Activated naive CD4-positive, alpha-beta T cell treated with Interleukin-2 at 50 U/mL for 16 hours (primary cell): ENCODE measurements around the gene SHISAL1.

Experiments used
- DNase-seq: peaks from one replicate; pipeline ENCODE4 v3.0.0-alpha.2; 2020

Gene SHISAL1

DNA sequence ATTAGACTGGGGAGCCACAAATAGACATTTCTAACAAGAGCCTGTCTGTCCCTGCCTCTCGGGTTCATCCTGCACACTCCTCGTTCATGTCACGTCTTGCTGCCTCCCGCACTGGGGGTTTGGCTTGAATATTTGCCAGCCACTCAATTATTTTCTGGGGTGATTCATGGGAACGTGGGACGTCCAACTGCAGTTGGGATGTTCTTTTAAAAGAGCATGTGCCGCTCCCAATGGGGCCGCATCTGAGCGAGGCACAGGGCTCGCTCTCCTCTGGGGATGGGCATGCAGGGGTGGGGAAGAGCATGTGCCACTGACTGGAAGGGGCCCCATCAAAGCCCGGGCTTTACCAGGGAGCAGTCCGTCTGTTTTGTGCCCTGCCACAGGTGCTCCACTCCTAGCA, 88.6 kb downstream of the SHISAL1 start:
- DNase-seq: no peak

GRCh38 chr22:44221710-44222475, 90.9 kb downstream of the SHISAL1 start:
- DNase-seq: no peak

DNA sequence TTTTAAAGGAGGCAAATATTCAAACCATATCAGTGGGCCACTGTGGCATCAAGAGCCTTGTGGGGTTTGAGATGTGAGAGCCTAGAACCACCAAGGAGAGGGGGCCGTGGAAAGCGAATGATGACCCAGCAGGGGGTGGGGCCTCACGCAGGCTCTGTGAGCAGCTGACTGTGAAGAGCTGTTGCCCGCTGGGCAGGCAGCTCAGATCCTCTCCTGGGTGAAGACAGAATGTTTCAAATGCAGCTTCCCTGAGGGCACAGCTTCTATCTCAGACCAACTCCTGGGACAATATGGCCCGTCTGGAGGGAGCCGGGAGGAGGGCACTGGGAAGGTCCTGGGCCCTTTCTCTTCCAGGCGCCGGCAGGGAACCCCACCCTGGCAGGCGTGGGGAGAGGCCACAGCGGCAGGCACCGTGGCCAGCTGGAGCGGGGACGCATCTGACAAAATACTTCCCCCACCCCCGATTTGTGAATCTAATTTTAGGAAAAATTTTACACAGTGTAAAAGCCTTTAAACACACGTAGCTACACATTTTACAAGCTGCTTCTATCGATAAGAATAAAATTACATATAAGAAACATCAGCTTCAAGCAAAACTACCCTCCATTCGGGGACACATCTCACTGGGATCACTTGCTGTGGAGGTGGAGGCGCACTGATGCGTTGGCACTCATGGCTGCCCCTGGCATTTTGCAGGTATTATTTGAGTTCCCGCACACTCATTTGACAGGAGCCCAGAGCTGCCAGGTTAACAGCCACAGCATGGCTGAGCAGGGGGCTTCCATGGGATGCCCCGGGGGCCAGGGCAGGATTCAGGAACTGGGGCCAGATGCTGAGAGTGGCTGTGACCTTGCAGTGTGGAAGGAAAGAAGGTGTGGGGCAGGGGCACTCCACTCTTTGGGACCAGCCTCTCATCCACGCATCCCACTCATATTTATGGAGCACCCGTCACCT, 91.7 kb downstream of the SHISAL1 start:
- no peak for DNase-seq

DNA sequence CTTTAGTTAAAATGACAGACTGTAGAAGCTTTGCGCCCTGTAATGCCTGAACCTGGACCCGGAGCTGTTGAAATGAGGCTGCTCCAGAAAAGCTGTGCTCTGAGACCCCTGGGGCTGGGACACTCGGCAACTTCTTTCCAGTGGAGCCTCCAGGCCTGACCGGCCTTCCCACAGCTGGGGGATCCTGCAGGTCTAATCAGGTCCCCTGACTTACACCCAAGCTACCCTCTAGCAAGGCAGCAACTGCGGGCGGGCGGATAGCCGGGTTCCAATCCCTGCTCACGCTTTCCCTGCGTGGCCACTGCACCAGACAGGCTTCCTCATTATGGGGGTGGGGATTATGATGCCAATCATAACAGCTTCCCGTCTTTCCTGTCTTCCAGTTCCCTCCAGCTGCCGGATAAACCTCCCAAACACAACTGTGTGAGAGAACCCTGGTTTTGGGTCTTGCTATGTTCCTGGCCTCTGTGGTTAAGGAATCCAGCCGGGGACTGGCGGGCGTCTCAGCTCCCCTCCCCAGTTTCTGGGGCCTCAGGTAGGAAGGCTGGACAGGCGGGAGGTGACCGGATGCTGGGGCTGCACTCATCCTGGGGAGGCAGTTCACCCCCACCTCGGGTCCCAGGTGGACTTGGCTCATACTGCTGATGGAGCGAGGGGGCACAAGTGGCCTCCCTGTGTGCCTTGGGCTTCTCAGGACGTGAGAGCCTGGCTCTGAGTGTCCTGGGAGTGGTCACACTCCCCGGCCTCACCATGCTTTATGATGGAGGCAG, 93.5 kb downstream of the SHISAL1 start:
- no peak for DNase-seq

GRCh38 chr22:44218071-44218470, 94.7 kb downstream of the SHISAL1 start:
- DNase-seq: no peak

- no peak for DNase-seq
Observed at GRCh38 chr22:44217346-44217745, 95.4 kb downstream of the SHISAL1 start.

- no peak for DNase-seq
Observed at GRCh38 chr22:44215287-44215686, 97.5 kb downstream of the SHISAL1 start.

DNA sequence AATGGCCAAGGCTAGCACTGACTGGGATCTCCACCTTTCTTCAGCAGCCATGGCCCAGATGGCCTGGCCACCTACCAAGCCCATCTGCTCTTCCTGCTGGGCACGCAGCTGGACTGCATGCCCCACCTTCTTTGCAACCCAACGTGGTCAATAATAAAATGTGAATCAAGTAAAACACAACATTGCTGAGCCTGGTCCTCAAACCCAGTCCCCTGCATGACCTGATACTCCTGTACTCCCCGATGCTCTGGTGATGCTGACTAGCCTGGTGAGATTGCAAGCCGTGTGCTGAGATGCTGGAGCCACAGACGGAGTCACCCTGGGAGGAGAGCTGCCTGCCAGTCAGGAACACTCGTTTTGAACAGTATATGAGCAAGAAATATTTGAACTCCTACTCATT, 98.0 kb downstream of the SHISAL1 start:
- DNase-seq: no peak

DNA sequence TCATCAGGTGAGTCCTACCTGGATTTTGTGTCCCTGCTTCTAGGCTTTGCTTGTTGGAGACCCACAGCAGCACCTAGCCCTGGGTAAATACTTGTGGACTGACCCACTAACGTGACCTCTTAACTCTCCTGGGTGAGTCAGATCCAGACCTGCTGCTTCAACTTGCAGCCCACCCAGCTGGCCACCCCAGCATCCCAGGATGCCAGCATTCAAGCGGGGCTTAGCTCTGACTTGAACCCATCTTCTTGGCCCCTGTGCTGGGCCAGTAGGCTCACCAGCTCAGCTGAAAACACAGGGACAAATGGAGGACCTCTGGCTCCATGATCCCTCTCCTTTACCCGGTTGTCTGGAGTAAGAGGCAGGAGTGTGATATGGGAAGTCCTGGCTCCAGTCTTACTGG, 98.6 kb downstream of the SHISAL1 start:
- no peak for DNase-seq

- DNase-seq: no peak
Observed at GRCh38 chr22:44213489-44214043, 99.2 kb downstream of the SHISAL1 start.

- no peak for DNase-seq
Observed at GRCh38 chr22:44212936-44213335, 99.8 kb downstream of the SHISAL1 start.

DNA sequence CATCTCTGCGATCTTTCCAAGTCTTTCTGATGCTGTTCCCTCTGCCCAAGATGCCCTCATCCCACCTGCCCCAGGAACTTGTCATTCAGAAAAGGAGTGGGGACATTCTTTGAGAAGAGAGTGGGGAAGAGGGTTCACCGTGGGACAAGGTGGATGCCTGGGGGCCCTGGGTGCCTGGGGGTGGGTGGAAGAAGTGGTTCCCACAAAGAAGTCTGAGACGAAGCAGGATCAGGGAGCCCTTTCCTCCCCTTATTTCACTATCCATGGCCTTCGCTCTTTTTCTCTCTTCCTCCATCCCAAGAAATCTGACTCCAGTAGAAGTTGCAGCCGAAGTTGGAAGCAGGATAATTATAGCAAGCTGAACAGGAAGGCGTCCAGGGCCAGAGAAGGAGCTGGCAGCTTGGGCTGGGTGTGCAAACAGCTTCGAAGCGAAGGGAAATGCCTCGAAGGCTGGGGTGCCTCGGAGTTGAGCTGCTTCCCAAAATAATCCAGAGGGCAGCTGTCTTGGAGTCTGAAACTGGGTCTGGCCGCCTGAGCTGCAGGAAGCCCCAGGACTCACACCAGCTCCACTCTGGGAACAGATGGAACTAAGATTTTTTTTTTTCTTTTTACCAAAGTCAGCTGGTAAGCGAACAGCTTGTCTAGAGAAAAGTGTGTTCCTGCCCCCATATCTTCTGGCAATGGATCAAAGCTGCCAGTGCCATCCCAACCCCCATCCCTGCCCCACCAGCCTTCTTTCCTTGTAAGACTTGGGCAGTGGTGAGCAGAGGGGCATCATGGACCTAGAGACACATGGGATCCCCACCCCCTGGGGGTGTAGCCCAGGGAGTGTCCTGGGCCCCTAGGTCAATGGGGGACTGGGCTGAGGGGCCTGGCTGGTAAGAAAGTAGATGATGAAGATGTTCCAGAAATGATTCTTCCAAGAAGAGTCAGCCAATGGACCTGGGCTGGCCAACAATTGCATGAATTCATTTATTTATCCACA, 100.5 kb downstream of the SHISAL1 start:
- DNase-seq: no peak

DNA sequence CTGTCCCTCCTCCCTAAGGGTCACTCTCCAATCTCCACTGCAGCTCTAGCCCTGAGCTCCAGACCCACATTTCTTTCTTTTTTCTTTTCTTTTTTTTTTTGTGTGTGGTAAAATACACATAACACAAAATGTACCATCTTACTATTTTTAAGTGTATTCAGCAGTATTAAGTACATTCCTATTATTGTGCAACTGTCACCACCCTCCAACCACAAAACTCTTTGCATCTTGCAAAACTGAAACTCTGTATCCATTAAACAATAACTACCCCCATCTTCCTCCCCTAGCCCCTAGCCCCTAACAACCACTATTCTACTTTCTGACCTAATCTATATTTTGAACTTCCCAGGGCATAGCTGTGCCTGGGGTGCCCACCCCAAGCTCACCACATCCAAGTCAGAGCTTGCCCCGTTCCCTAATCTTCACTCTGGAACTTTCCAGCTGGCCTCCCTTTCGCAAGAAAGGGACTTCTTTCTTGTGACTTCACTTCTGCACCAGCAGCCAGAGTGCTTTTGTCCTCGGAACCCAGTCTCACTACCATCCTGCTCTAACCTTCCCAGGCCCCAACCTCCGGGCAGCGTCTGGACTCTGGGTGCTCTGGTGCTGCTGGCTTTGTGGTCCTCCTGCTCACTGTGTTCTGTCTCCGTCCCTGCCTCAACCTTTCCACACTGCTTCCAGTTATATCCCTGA, 101.3 kb downstream of the SHISAL1 start:
- DNase-seq: no peak

DNA sequence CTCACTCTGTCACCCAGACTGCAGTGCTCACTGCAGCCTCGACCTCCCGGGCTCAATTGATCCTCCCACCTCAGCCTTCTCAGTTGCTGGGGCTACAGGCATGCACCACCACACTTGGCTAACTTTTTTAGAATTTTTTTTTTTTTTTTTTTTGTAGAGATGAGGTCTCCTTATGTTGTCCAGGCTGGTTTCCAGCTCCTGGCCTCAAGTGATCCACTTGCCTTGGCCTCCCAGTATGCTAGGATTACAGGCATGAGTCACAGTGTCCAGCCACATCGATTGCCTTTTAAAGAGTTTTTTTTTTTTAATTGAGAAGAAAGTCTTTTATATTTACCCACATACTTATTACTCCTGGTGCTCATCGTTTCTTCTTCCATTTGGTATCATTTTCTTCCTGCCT, 102.0 kb downstream of the SHISAL1 start:
- no peak for DNase-seq

DNA sequence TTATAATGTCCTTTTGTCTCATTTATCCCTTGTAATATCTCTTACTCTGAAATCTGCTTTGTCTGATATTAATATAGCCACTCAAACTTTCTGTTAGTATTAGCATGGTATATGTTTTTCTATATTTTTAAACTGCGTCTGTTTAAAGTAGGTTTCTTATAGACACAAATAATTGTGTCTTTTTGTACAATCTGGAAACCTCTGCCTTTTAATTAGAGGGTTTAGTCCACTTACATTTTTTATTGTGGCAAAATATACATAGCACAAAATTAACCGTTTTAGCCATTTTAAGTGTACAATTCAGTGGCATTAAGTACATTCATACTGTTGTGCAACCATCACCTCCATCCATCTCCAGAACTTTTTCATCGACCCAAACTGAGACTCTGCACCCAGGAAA, 103.4 kb downstream of the SHISAL1 start:
- no peak for DNase-seq

- no peak for DNase-seq
Observed at GRCh38 chr22:44207981-44208317, 104.8 kb downstream of the SHISAL1 start.

GRCh38 chr22:44207173-44207980, 105.4 kb downstream of the SHISAL1 start:
- DNase-seq: no peak

GRCh38 chr22:44206696-44207095, 106.1 kb downstream of the SHISAL1 start:
- no peak for DNase-seq

- DNase-seq: no peak
Observed at GRCh38 chr22:44206330-44206645, 106.5 kb downstream of the SHISAL1 start.
